ENCODE measurements around the gene SELENOH.

- TF ChIP-seq POLR2A (IDR thresholded peaks at IDR 0.05) (no peak), POLR2AphosphoS5 (IDR thresholded peaks at IDR 0.05; ENCODE audit: insufficient read depth in 1 of 2, low read depth in 1 of 2) (no peak)
Observed at GRCh38 chr11:57772562-57772961, 31.3 kb downstream of the SELENOH start.
